Activated T-cell treated with anti-CD3 and anti-CD28 coated beads for 4 hours (primary cell): ENCODE measurements around the gene EHD3.
"Not testable (repeated sequence)": the region's sequence is repeated elsewhere in the genome, so short reads cannot be mapped to it uniquely, and the experiment has no call there.

Source experiments
- DNase-seq: peaks from one replicate; pipeline ENCODE4 v3.0.0-alpha.2; 2020

EHD3 gene

GRCh38 chr2:31256611-31257382, 22.8 kb downstream of the EHD3 start:
- no peak for DNase-seq

- no peak for DNase-seq
These were observed 24.4 kb downstream of the EHD3 start for GRCh38 chr2:31258351-31258750.

GRCh38 chr2:31259075-31259474, 25.1 kb downstream of the EHD3 start:
- no peak for DNase-seq

- no peak for DNase-seq
These were observed 26.9 kb downstream of the EHD3 start for GRCh38 chr2:31260870-31261269.

DNA sequence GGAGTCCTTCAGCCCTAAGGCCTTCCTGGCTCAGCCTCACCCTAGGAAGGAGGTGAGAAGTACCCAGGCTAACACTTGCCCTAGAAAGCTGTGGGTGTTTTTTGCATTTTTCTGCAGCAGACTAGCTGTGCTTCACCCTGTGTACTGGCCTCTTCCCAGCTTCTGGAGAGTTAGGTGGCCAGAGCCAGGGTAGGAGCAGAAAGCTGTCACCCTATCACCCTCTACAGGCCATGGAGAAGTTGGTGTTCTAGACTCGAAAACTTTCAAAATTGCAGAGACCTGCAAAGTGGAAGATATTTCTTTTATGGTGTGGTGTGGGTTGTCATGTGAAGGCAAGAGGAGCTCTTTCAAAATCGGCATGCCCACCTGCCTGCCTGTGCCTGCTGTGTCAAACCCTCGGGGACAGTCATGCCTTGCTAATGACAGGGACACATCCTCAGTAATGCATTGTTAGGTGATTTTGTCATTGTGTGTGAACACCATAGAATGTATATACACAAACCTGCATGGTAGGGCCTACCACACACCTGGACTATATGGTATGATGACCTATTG, 29.8 kb downstream of the EHD3 start:
- DNase-seq: no peak

GRCh38 chr2:31265234-31265633, 31.3 kb downstream of the EHD3 start:
- DNase-seq: no peak

- DNase-seq: no peak
These were observed 32.9 kb downstream of the EHD3 start for GRCh38 chr2:31266804-31267203.

DNA sequence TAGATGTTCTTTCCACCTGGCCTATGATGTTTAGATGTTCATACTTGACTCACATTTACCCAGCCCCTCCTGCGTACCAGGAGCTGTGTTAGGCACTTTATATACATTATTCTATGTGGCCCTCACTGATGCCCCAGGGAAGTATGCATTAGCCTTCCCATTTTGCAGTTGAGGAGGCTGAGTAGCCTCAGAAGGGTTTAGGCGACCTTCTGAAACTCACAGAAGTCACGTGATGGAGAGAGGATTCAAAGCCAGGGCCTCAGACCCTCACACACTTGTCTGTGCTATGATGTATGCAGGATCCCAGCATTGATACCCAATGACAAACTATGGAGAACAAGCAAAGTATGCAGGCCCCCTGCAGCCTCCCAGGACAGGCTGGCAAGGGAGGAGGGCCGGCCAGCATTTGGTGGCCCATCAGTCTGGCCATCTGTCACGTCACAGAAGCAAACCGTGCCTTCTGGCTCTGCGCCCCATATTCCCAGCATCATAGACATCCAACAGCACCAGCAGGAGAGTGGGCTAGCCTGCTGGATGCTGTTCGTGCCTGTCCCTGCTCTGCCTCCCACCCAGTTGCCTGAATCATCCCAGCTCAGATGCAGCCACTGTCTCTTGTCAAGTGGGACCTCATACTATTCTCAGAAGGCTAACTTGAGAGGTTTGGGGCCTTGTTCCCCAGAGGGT, 33.6 kb downstream of the EHD3 start:
- no peak for DNase-seq

DNA sequence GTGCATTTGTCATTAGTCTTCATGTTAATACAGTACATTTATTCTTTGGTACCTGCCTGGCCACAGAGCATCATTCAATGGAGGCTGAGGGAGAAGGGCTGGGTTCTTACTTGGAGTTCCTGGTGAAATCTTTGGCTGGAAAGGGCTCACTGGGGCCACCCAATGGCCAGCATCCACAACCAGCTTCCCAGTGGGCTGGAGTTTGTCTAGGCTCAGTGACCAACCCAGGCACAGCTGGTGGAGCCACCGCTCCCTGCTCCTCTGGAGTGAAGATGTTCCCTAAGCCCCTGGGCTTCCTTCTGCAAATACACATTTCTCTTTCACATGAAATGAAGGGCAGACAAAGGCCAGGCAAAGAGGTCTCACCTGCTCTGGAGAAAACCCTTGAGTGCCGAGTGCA, 34.4 kb downstream of the EHD3 start:
- DNase-seq: no peak

GRCh38 chr2:31269087-31269486, 35.1 kb downstream of the EHD3 start:
- DNase-seq: no peak

DNA sequence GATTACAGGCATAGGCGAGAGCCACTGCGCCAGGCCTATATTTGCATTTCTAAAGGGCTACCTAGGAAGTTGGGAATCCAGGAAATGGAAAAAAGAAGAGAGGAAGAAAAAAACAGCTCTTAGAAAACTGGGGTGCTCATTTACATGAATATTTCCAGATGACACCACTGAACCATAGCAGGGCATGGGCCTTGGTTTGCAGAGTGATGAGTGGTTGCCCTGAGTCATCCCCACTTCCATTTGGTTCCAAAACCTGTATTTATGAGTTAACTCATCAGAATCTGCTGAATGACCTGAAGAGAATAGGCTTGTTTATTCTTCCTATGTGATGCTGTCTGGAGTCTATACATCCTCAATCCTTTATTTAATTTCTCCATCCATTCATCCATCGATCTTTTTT, 36.2 kb downstream of the EHD3 start:
- DNase-seq: no peak

DNA sequence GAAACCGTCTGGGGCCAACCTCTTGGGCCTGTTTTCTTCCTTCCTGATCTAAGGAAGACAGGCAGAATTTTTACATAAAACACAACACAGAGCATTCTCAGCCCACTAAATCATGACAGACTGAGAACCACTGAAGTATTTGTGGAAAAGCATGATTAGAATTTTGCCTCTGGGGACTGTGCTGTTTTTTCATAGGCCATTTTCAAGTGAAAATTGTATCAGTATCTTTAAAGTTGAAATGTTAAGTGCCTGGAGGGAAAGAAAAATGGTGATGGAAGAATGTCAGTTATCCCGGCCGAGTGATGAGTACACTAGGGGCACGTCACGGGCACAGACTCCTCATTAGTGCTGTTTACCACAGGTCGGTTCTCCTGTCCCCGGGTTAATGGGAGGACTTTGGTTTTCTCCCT, 36.9 kb downstream of the EHD3 start:
- no peak for DNase-seq

GRCh38 chr2:31271851-31272267, 37.9 kb downstream of the EHD3 start:
- DNase-seq: no peak

DNA sequence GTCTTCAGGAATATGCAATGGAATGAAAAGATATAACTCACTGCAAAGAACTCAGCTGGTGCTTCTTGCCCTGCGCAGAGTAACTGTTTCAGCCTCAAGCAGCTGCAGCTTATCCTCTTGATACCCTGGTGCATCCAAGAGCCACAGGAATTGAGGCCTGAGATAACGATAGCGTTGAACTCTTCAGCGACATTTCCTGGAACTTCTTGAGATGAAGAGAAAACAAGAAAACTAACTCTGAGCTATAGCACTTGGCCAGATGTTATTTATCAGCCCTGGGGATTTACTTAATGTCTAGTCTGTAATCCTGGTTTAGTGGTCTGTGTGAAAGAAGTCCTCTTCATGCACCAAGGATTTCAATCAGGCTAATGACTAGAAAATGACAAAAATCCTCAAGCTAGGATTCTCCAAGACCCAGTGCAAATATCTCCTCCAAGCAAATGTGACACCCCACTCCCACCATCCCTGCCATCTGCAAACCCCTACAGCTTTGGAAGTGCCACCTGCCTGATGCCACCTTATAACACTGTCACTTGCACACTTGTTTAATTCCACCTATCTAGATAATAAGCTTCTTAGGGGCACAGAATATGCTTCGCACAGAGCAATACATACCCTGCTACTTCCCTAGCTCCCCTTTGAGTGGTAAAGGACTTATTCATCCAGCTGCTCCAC, 40.6 kb downstream of the EHD3 start:
- no peak for DNase-seq

DNA sequence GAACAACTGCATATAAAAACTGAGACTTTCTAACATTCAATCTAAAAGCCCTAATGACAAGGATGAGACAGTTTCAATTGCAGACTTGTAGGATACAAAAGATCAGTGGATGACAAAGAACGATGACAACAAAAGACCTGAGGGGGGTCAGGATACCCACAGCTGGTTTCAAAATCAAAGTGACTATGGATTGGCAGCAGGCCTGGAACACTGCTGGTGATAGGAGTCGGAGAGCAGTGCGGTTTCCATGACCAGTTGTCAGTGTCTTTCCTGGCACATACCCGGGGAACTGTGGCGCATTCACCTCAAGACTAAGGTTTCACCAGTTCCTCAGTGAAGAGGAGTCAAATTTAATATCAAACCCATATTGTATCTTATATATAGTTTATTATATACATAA, 42.0 kb downstream of the EHD3 start:
- DNase-seq: no peak

GRCh38 chr2:31277621-31278020, 43.7 kb downstream of the EHD3 start:
- DNase-seq: no peak

- no peak for DNase-seq
These were observed 48.7 kb downstream of the EHD3 start for GRCh38 chr2:31282634-31283033.

DNA sequence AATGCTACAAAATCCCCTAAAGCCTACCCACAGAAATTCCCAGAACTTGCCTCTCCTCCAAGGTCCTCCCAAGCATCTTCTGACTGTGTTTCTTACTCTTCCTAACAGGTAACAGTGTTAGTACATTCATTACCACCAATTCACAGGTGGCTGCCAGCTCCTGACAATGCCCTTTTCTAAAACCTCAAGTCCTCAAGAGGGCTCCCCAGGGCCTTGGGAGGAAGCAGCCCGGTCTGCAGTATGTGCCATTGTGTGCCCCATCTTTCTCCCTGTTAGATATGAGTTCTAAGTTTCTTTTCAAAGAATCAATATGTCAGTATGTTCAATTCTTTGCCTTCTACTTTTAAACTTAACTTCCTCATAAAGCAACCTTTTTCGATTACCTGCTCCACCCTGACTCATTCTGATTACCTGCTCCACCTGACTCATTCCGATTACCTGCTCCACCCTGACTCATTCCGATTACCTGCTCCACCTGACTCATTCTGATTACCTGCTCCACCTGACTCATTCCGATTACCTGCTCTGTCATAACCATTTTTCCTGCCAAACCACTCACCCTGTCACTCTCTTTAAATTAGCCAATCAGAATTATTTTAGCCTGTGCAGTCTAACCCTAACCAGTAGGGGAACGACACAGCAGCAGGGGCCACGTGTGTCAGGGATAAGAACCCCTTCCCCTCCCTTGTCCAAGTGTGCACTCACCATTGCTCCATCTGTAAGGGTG, 49.4 kb downstream of the EHD3 start:
- DNase-seq: not testable (repeated sequence)

GRCh38 chr2:31284107-31284506, 50.2 kb downstream of the EHD3 start:
- DNase-seq: no peak

GRCh38 chr2:31286230-31286629, 52.3 kb downstream of the EHD3 start:
- DNase-seq: no peak

DNA sequence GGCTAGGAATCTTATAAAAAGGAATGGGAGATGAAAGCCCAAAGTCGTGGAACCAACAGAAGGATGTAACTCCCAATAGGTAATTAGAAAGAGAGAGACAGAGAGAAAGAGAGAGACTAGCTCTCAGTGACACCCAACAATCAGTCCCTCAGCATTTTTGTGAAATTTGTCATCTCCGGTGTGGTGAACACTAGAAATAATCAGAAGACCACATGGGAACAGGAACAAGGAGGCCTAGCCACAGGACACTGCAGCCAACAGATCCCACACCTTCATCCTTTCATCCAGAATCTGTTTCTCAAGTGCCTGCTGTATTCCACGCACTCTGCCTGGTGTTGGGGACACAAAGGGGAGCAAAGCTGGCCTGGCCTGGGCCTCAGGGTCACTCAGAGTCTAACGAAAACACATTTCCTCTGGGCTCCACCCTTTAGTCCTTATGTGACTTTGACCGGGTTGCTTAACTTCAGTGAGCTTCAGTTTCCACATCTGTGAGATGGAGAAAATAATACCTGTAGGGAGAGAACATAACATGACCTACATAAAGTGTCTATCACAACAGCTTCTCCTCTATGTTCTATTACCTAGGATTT, 53.1 kb downstream of the EHD3 start:
- DNase-seq: no peak

GRCh38 chr2:31287654-31288053, 53.7 kb downstream of the EHD3 start:
- no peak for DNase-seq

DNA sequence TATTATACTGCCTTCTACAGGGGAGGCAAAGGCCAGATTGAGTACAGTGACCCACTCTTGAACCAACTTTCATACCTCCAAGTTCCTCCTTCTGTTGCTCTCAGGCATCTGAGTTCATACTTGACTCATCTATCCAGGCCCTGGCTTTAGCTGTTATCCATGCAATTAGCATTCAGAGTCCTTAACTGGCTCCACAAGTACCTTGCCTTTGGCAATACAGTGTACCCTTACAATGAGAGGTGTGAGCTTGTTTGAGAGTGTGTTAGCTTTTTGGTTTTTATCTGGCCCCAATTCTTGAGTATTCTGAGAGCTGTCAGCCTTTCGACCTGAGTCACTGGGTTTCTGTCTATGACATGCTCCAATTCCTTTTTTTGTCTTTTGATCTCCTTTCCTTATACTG, 60.2 kb downstream of the EHD3 start:
- DNase-seq: no peak
